Calu3 (cell line): ENCODE results near the gene ZNF860. TPM values are rescaled to one million over a fixed set of nuclear protein-coding genes. Genes with fewer than 3 reads are reported as not detected.

Experiments
- Bru-seq: library from RNA; stranded (reverse); fragments of 400-500 nt; gene quantifications from one replicate; lab custom pipeline; 2021; lab: Mats Ljungman, UMichigan
- BruChase-seq, 2 experiments: library from RNA; stranded (reverse); fragments of 400-500 nt; gene quantifications; one replicate each; lab custom pipeline; 2021; lab: Mats Ljungman, UMichigan
- BruUV-seq: library from RNA; stranded (reverse); fragments of 400-500 nt; replicated peaks from 2 replicates; lab custom pipeline; 2021; lab: Mats Ljungman, UMichigan
- CTCF ChIA-PET: fragments of 300-600 bp; sonication (Branson Sonifier 250); formaldehyde crosslinking; loops from one replicate; lab custom pipeline; 2022; ENCODE audit warnings: antibody characterized with exemption; lab: Charles Lee
- DNase-seq: peaks from one replicate; pipeline ENCODE4 v3.0.0; 2022
- H3K27ac Mint-ChIP-seq: one replicate; pipeline ENCODE4 v1.8.0; 2022; ENCODE audit warnings: mixed read lengths; ENCODE audit not compliant: unreplicated experiment
- H3K27me3 Mint-ChIP-seq: one replicate; pipeline ENCODE4 v1.8.0; 2022; ENCODE audit warnings: mixed read lengths; ENCODE audit not compliant: unreplicated experiment
- H3K36me3 Mint-ChIP-seq: one replicate; pipeline ENCODE4 v1.8.0; 2022; ENCODE audit warnings: mild to moderate bottlenecking, moderate library complexity, mixed read lengths; ENCODE audit not compliant: insufficient read depth, unreplicated experiment
- H3K4me1 Mint-ChIP-seq: one replicate; pipeline ENCODE4 v1.8.0; 2022; ENCODE audit warnings: mild to moderate bottlenecking, low read depth, mixed read lengths; ENCODE audit not compliant: unreplicated experiment
- H3K4me3 Mint-ChIP-seq: one replicate; pipeline ENCODE4 v1.8.0; 2022; ENCODE audit warnings: mild to moderate bottlenecking, low read depth, moderate library complexity, mixed read lengths; ENCODE audit not compliant: unreplicated experiment
- H3K9me3 Mint-ChIP-seq: one replicate; pipeline ENCODE4 v1.8.0; 2022; ENCODE audit warnings: low read depth, mixed read lengths; ENCODE audit not compliant: unreplicated experiment
- CTCF ChIP-seq: fragments of 200-600 bp; IDR thresholded peaks from one replicate; pipeline ENCODE4 v1.8.0; 2022; ENCODE audit warnings: antibody characterized with exemption; ENCODE audit not compliant: unreplicated experiment
- intact Hi-C: fragments of 100-400 bp; cut with micrococcal nuclease; formaldehyde crosslinking; loops from one replicate; pipeline ENCODE4 v1.10.0; 2022; ENCODE audit not compliant: unreplicated experiment
- long read RNA-seq: library from polyadenylated mRNA; stranded (forward); transcript quantifications from one replicate; pipeline ENCODE4 v2.0.0, GENCODE V29; 2022
- total RNA-seq: library from RNA; stranded (reverse); gene quantifications from 2 replicates; pipeline ENCODE4 v1.2.3, GENCODE V29; 2022

Gene ZNF860
- total RNA-seq (7.5 and 11.8 TPM in 2 replicates), Bru-seq, nascent RNA (percentile 78 among the genes with signal in this experiment), BruChase-seq, experiment 1, labeled RNA remaining after a 6-hour chase (percentile 79 among the genes with signal in this experiment), BruChase-seq, experiment 2, labeled RNA remaining after a 2-hour chase (percentile 83 among the genes with signal in this experiment)
- long read RNA-seq, partial matches to known transcripts: 0 of 2 reads
- long read RNA-seq, other reads (novel, unspliced or antisense): 1 of 2 reads

- H3K27me3 Mint-ChIP-seq: no peaks in the 10 kb centered on the region
- peak within 1 kb of the TSS; percentile 91 for H3K27ac Mint-ChIP-seq
- no TSS peak for BruUV-seq
- peak; percentile 91 for DNase-seq
- peak within 1 kb of the TSS; percentile 93 for H3K4me3 Mint-ChIP-seq
- intact Hi-C loops: loop anchor here (5.0 kb wide), 1 partner anchor 64 kb away; no protein-coding TSS in a partner anchor
- CTCF ChIA-PET: interaction anchor here (0.9 to 1.1 kb wide), 4 partner anchors 13 to 64 kb away, joined by 3 to 5 read pairs (median 4); no protein-coding TSS in a partner anchor
- no peak for TF ChIP-seq CTCF
- H3K36me3 Mint-ChIP-seq: peaks cover 50% of the 10 kb centered on the region
- peaks cover 32% of the 10 kb centered on the region for H3K4me1 Mint-ChIP-seq
- H3K9me3 Mint-ChIP-seq: no peaks in the 10 kb centered on the region
These were observed at the start of gene ZNF860, which contains the start of gene OSBPL10 for GRCh38 chr3:31981206-31982181. ZNF860 (plus strand) TSS chr3:31981750; CDS start chr3:31989080, 7,330 bp downstream. OSBPL10 (minus strand) TSS chr3:31981262; CDS start chr3:31981179, 83 bp downstream.

GRCh38 chr3:31932990-31933389, 48.6 kb upstream of the ZNF860 start:
- BruUV-seq: no TSS peak
- Mint-ChIP-seq H3K27me3 (no peaks in the 10 kb centered on the region), H3K36me3 (no peaks in the 10 kb centered on the region), H3K4me3 (no peak overlapping the region), H3K27ac (no peak overlapping the region), H3K9me3 (no peaks in the 10 kb centered on the region), H3K4me1 (peaks cover 13% of the 10 kb centered on the region)
- DNase-seq: no peak
- intact Hi-C loops: no loop called here
- no peak for TF ChIP-seq CTCF
- CTCF ChIA-PET: no interaction called here

- no peak for DNase-seq
- H3K27me3 Mint-ChIP-seq: no peaks in the 10 kb centered on the region
- no TSS peak for BruUV-seq
- no peaks in the 10 kb centered on the region for H3K36me3 Mint-ChIP-seq
- H3K4me1 Mint-ChIP-seq: peaks cover 10% of the 10 kb centered on the region
- CTCF ChIA-PET: interaction anchor here (0.7 to 0.8 kb wide), 3 partner anchors 27 to 1990 kb away, joined by 3 read pairs; no protein-coding TSS in a partner anchor
- no peak for TF ChIP-seq CTCF
- H3K9me3 Mint-ChIP-seq: no peaks in the 10 kb centered on the region
- intact Hi-C loops: no loop called here
- H3K27ac Mint-ChIP-seq: no peak overlapping the region
- no peak overlapping the region for H3K4me3 Mint-ChIP-seq
These were observed 47.5 kb upstream of the ZNF860 start for GRCh38 chr3:31934018-31934417.

- intact Hi-C loops: no loop called here
- H3K27ac Mint-ChIP-seq: no peak overlapping the region
These were observed 46.7 kb upstream of the ZNF860 start for GRCh38 chr3:31934866-31935265.

More at GRCh38 chr3:31934866-31935265, 46.7 kb upstream of the ZNF860 start:
- BruUV-seq: no TSS peak
- H3K36me3 Mint-ChIP-seq: no peaks in the 10 kb centered on the region
- peaks cover 10% of the 10 kb centered on the region for H3K4me1 Mint-ChIP-seq
- CTCF ChIA-PET: interaction anchor here (0.8 kb wide), 1 partner anchor 26 kb away, joined by 3 read pairs; no protein-coding TSS in a partner anchor
- TF ChIP-seq CTCF: no peak
- H3K27me3 Mint-ChIP-seq: no peaks in the 10 kb centered on the region
- no peak overlapping the region for H3K4me3 Mint-ChIP-seq
- peak; percentile 24 for DNase-seq
- H3K9me3 Mint-ChIP-seq: no peaks in the 10 kb centered on the region
